ENCODE results near the gene WRAP73. TPM values are rescaled to one million over a fixed set of nuclear protein-coding genes. Genes with fewer than 3 reads are reported as not detected.

Gene WRAP73
- total and polyA plus RNA-seq, 2 experiments from 2014 or later = 16.9 to 20.2 TPM

DNA sequence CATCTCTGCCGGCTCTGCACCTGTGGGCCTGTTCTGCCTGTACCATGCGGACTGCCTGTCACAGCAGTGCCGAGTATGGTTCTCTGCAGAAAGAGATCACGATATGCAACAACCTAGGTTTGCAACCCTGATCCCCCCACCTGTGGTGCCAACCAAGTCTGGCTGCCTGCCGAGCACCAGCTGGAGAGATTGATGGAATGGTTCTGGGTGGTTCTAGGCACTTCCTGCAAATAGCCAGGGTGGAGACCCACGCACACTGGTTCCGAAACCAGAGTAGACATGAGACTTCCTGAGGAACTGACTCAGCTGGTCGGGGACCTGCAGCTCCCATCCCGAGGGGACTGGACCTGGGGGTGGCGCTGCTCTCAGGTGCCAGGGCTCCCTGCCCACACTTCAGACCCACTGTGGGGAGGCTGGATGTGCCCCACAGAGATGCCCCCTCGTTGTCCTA, 19.7 kb downstream of the WRAP73 start:
- Histone ChIP-seq H3F3A (ENCODE audit: insufficient read depth) (no peaks in the 10 kb centered on the region), H2AFZ (no peak overlapping the region), H3K27me3 (replicated peaks; ENCODE audit: insufficient read depth) (no peaks in the 10 kb centered on the region), H3K27ac (no peak overlapping the region), H3K4me2 (ENCODE audit: unreplicated experiment) (no peak overlapping the region), H3K9ac (no peak overlapping the region), H3K9me3 (ENCODE audit: low read depth) (no peaks in the 10 kb centered on the region), H3K79me2 (ENCODE audit: insufficient read depth) (peaks cover 10% of the 10 kb centered on the region), H3K36me3 (ENCODE audit: low read depth) (0 out of 2 replicates have a peak, but pooled peaks cover 4% of the 10 kb centered on the region), H4K20me1 (ENCODE audit: insufficient read depth) (no peaks in the 10 kb centered on the region), H3K4me3 (no peak overlapping the region), H3K4me1 (ENCODE audit: insufficient read depth) (peaks cover 7% of the 10 kb centered on the region; the same call in 1 of the 2 replicates), H3K9me2 (ENCODE audit: insufficient read depth) (no peaks in the 10 kb centered on the region)
- in situ Hi-C loops (cut with MboI) = no loop called here
- WGBS, 2 experiments (ENCODE audit: low coverage in 1 of 2, low lambda C conversion rate in 2 of 2, missing lambda C conversion rate in 2 of 2) = 80 to 93% methylated on average over 9 to 10 of the region's 11 CpGs
- TF ChIP-seq EZH2 (IDR thresholded peaks at IDR 0.05; ENCODE audit: insufficient read depth, poor library complexity, severe bottlenecking) = no peak
- TF ChIP-seq EZH2phosphoT487 (IDR thresholded peaks at IDR 0.05; ENCODE audit: insufficient read depth, low read depth) = no peak
- DNase-seq = no peak

DNA sequence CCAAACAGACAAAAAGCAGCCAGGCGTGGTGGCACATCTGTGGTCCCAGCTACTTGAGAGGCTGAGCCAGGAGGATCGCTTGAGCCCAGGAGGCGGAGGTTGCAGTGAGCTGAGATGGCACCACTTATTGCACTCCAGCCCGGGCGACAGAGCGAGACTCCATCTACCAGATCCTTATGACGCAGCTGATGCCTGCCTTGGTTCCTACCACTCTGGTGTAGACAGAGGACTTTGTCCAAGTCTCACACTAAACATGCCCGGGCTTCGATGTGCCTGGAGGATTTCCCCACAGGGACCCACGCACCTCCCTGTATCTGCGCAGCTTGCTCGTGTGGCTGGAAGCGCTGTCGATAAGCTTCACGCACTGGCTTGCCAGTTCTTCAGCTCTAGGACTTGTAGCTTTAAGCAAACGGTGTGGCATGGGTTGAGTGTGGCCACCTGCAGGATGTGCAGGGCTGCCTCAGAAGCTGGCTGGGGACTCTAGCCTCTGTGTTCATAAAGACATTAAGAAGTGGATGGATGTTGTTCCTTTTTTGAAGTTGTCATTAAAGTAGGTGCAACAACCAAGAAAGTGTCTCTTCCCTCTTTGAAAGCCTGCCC, 20.2 kb downstream of the WRAP73 start:
- H3K4me3 ChIP-seq = no peak overlapping the region
- H3K4me2 ChIP-seq (ENCODE audit: unreplicated experiment) = no peak overlapping the region
- H3K27me3 ChIP-seq (replicated peaks; ENCODE audit: insufficient read depth) = no peaks in the 10 kb centered on the region
- H3K9me3 ChIP-seq (ENCODE audit: low read depth) = no peaks in the 10 kb centered on the region
- DNase-seq = no peak
- H3K79me2 ChIP-seq (ENCODE audit: insufficient read depth) = peaks cover 10% of the 10 kb centered on the region
- in situ Hi-C loops (cut with MboI) = loop anchor here (10.0 kb wide), 1 partner anchor 145 kb away; no protein-coding TSS in a partner anchor
- H3K36me3 ChIP-seq (ENCODE audit: low read depth) = 0 out of 2 replicates have a peak, but pooled peaks cover 4% of the 10 kb centered on the region
- H2AFZ ChIP-seq = no peak overlapping the region
- no peak overlapping the region for H3K9ac ChIP-seq
- TF ChIP-seq EZH2 (IDR thresholded peaks at IDR 0.05; ENCODE audit: insufficient read depth, poor library complexity, severe bottlenecking) (no peak), EZH2phosphoT487 (IDR thresholded peaks at IDR 0.05; ENCODE audit: insufficient read depth, low read depth) (no peak)
- H4K20me1 ChIP-seq (ENCODE audit: insufficient read depth) = no peaks in the 10 kb centered on the region
- no peaks in the 10 kb centered on the region for H3F3A ChIP-seq (ENCODE audit: insufficient read depth)
- 87 to 90% methylated on average over 16 of the region's 16 CpGs for WGBS, 2 experiments (ENCODE audit: low coverage in 1 of 2, low lambda C conversion rate in 2 of 2, missing lambda C conversion rate in 2 of 2)
- H3K4me1 ChIP-seq (ENCODE audit: insufficient read depth) = peaks cover 7% of the 10 kb centered on the region; the same call in 1 of the 2 replicates
- H3K27ac ChIP-seq = no peak overlapping the region
- H3K9me2 ChIP-seq (ENCODE audit: insufficient read depth) = no peaks in the 10 kb centered on the region

DNA sequence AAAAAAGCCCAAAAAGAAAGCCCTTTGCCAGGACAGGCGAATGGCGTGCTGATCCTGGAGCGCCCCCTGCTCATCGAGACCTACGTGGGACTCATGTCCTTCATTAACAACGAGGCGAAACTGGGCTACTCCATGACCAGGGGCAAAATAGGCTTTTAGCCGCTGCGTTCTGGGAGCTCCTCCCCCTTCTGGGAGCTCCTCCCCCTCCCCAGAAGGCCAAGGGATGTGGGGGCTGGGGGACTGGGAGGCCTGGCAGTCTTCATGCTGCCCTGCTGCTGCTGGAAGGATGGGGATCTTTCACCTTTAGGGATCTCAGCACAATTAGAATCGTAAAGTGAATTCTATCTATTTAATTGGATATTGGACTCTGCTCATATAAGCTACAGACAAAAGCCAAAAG, 21.5 kb downstream of the WRAP73 start:
- Histone ChIP-seq H3K79me2 (ENCODE audit: insufficient read depth) (peaks cover 18% of the 10 kb centered on the region), H3K9me3 (ENCODE audit: low read depth) (no peaks in the 10 kb centered on the region), H3K27me3 (replicated peaks; ENCODE audit: insufficient read depth) (no peaks in the 10 kb centered on the region), H3K36me3 (ENCODE audit: low read depth) (0 out of 2 replicates have a peak, but pooled peaks cover 4% of the 10 kb centered on the region), H3K9ac (no peak overlapping the region), H3K9me2 (ENCODE audit: insufficient read depth) (no peaks in the 10 kb centered on the region), H3K4me2 (ENCODE audit: unreplicated experiment) (no peak overlapping the region), H3K4me3 (no peak overlapping the region), H3K27ac (no peak overlapping the region), H4K20me1 (ENCODE audit: insufficient read depth) (no peaks in the 10 kb centered on the region), H3K4me1 (ENCODE audit: insufficient read depth) (peaks cover 10% of the 10 kb centered on the region; the same call in 1 of the 2 replicates), H3F3A (ENCODE audit: insufficient read depth) (no peaks in the 10 kb centered on the region), H2AFZ (no peak overlapping the region)
- DNase-seq = no peak
- TF ChIP-seq EZH2 (IDR thresholded peaks at IDR 0.05; ENCODE audit: insufficient read depth, poor library complexity, severe bottlenecking) = no peak
- no peak for TF ChIP-seq EZH2phosphoT487 (IDR thresholded peaks at IDR 0.05; ENCODE audit: insufficient read depth, low read depth)
- WGBS, 2 experiments (ENCODE audit: low coverage in 1 of 2, low lambda C conversion rate in 2 of 2, missing lambda C conversion rate in 2 of 2) = 89 to 91% methylated on average over 10 of the region's 10 CpGs
- in situ Hi-C loops (cut with MboI) = loop anchor here (10.0 kb wide), 1 partner anchor 144 kb away; no protein-coding TSS in a partner anchor

DNA sequence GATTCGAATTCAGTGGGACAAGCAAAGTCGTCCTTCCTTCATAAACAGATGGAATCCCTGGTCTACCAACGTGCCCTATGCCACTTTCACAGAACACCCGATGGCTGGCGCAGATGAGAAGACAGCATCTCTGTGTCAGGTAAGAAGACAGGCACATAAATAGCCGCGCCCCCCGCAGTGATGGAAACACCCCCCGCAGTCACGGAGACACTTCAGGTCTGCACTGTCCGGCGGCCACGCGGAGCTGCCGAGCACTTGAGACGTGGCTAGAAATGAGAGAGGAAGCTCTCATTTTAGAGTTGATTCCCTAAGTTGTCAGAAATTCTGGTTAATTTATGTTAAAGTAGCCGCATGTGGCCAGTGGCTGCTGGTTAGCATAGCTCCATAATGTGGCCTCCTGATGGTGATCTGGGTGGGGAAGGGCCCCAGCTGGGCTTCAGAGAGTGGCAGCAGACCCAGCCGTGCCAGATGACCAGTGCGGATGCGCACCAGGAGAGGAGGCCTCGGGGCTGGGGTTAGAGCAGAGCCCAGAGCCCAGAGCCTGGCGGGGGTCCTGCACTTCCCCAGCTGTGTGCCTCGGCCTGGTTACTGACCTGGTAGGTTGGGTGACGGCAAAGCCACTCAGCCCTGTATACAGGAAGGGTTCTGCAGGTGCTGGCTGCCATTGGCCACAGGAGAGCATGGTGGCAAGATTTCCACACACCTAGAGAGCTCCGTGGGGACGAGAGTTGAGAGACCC, 22.2 kb downstream of the WRAP73 start:
- Histone ChIP-seq H4K20me1 (ENCODE audit: insufficient read depth) (no peaks in the 10 kb centered on the region), H3K36me3 (ENCODE audit: low read depth) (0 out of 2 replicates have a peak, but pooled peaks cover 4% of the 10 kb centered on the region), H3K9ac (no peak overlapping the region), H3K4me2 (ENCODE audit: unreplicated experiment) (no peak overlapping the region), H3K4me3 (no peak overlapping the region), H2AFZ (no peak overlapping the region), H3K27me3 (replicated peaks; ENCODE audit: insufficient read depth) (no peaks in the 10 kb centered on the region), H3K9me2 (ENCODE audit: insufficient read depth) (no peaks in the 10 kb centered on the region), H3K9me3 (ENCODE audit: low read depth) (no peaks in the 10 kb centered on the region), H3K79me2 (ENCODE audit: insufficient read depth) (peaks cover 25% of the 10 kb centered on the region), H3F3A (ENCODE audit: insufficient read depth) (no peaks in the 10 kb centered on the region), H3K4me1 (ENCODE audit: insufficient read depth) (peaks cover 14% of the 10 kb centered on the region; the same call in 1 of the 2 replicates), H3K27ac (no peak overlapping the region)
- in situ Hi-C loops (cut with MboI) = loop anchor here (10.0 kb wide), 1 partner anchor 143 kb away; no protein-coding TSS in a partner anchor
- 94 to 96% methylated on average over 26 of the region's 26 CpGs for WGBS, 2 experiments (ENCODE audit: low coverage in 1 of 2, low lambda C conversion rate in 2 of 2, missing lambda C conversion rate in 2 of 2)
- TF ChIP-seq EZH2phosphoT487 (IDR thresholded peaks at IDR 0.05; ENCODE audit: insufficient read depth, low read depth) = no peak
- TF ChIP-seq EZH2 (IDR thresholded peaks at IDR 0.05; ENCODE audit: insufficient read depth, poor library complexity, severe bottlenecking) = no peak
- DNase-seq = no peak

All from GM23248 (cell line).